K562 (cell line): Measurements from ENCODE around the gene DHX57. TPM values are rescaled to one million over a fixed set of nuclear protein-coding genes. Genes with fewer than 3 reads are reported as not detected.

Source experiments
- BACH1 ChIP-seq: fragments of 200-800 bp; sonication (Bioruptor generic); IDR thresholded peaks from 2 replicates; pipeline ENCODE4 v1.6.1; 2016; ENCODE audit warnings: missing genetic modification characterization, missing compliant biosample characterization
- CCNT2 ChIP-seq: IDR thresholded peaks from 2 replicates; pipeline ENCODE4 v1.6.1; 2011; ENCODE audit warnings: borderline replicate concordance, low read depth, mild to moderate bottlenecking, moderate library complexity, mixed read lengths, low read length; ENCODE audit not compliant: insufficient read length; ENCODE audit errors: extremely low read depth
- CXXC5 ChIP-seq: fragments of 250-450 bp; sonication (Bioruptor Pico); IDR thresholded peaks from 2 replicates; pipeline ENCODE4 v1.8.0; 2022; ENCODE audit warnings: inconsistent platforms, mild to moderate bottlenecking, moderate library complexity
- DACH1 ChIP-seq: fragments of 450-650 bp; IDR thresholded peaks from 2 replicates; pipeline ENCODE4 v1.6.1; 2018; ENCODE audit not compliant: partially characterized antibody
- E2F6 ChIP-seq, 2 experiments: IDR thresholded peaks; 2 replicates each; pipeline ENCODE4 v1.6.1; 2011; ENCODE audit warnings: borderline replicate concordance in 1 of 2, control low read depth in 1 of 2, low read depth in 1 of 2, low read length in 1 of 2, mild to moderate bottlenecking in 1 of 2, mixed read lengths in 1 of 2, moderate library complexity in 1 of 2; ENCODE audit not compliant: insufficient read depth in 1 of 2, insufficient read length in 1 of 2, poor library complexity in 1 of 2, severe bottlenecking in 1 of 2; ENCODE audit errors: extremely low read depth in 1 of 2
- ERF ChIP-seq: fragments of 450-650 bp; formaldehyde crosslinking; IDR thresholded peaks from 2 replicates; pipeline ENCODE4 v1.4.0; 2020; ENCODE audit warnings: mild to moderate bottlenecking, mixed read lengths
- ESRRA ChIP-seq: fragments of 450-650 bp; IDR thresholded peaks from 2 replicates; pipeline ENCODE4 v1.6.1; 2014; ENCODE audit warnings: low read depth, mild to moderate bottlenecking, moderate library complexity, borderline replicate concordance
- ETS1 ChIP-seq: conservative IDR thresholded peaks from 2 replicates; pipeline ENCODE4 v1.6.1; 2011; ENCODE audit warnings: low read depth, mild to moderate bottlenecking, low read length; ENCODE audit not compliant: control insufficient read depth
- FOXJ2 ChIP-seq: fragments of 200-800 bp; sonication (Bioruptor generic); IDR thresholded peaks from 2 replicates; pipeline ENCODE4 v1.6.1; 2016; ENCODE audit warnings: missing genetic modification characterization, missing compliant biosample characterization
- GMEB1 ChIP-seq: fragments of 250-450 bp; sonication (Bioruptor Pico); IDR thresholded peaks from 2 replicates; pipeline ENCODE4 v1.4.0; 2020; ENCODE audit warnings: mild to moderate bottlenecking
- HNRNPUL1 ChIP-seq: fragments of 200-400 bp; formaldehyde crosslinking; IDR thresholded peaks from 2 replicates; pipeline ENCODE4 v1.6.1; 2017; ENCODE audit warnings: low read length
- MAZ ChIP-seq, 2 experiments: fragments of 450-650 bp in 1 of 2; sonication (generic) in 1 of 2; formaldehyde crosslinking; IDR thresholded peaks in 1 of 2; conservative IDR thresholded peaks in 1 of 2; 2 replicates each; pipeline versions ENCODE4 v1.4.0 to v1.5.0; 2020; ENCODE audit warnings: mild to moderate bottlenecking in 1 of 2, missing genetic modification reagents in 1 of 2
- PCBP1 ChIP-seq: fragments of 200-400 bp; formaldehyde crosslinking; IDR thresholded peaks from 2 replicates; pipeline ENCODE4 v1.6.1; 2018; ENCODE audit warnings: mild to moderate bottlenecking, low read depth, low read length; ENCODE audit not compliant: poor library complexity, severe bottlenecking
- SAFB ChIP-seq: fragments of 200-400 bp; formaldehyde crosslinking; IDR thresholded peaks from 2 replicates; pipeline ENCODE4 v1.6.1; 2017; ENCODE audit warnings: low read depth, low read length, borderline replicate concordance
- SIN3A ChIP-seq, 2 experiments: fragments of 150-350 bp in 1 of 2; IDR thresholded peaks; 2 replicates each; pipeline ENCODE4 v1.6.1; 2011 to 2016; ENCODE audit warnings: borderline replicate concordance in 2 of 2, low read depth in 2 of 2, low read length in 2 of 2, mild to moderate bottlenecking in 2 of 2, moderate library complexity in 2 of 2; ENCODE audit not compliant: control insufficient read depth in 1 of 2
- SMAD4 ChIP-seq: fragments of 250-450 bp; sonication (Bioruptor Pico); conservative IDR thresholded peaks from 2 replicates; pipeline ENCODE4 v1.8.0; 2021; ENCODE audit warnings: inconsistent platforms, mild to moderate bottlenecking, moderate library complexity
- SMC3 ChIP-seq: conservative IDR thresholded peaks from 2 replicates; pipeline ENCODE4 v1.6.1; 2011; ENCODE audit warnings: low read depth, low read length, improper control_type of control experiment; ENCODE audit not compliant: insufficient read depth
- TCF7 ChIP-seq: sonication (generic); IDR thresholded peaks from 2 replicates; pipeline ENCODE4 v1.6.1; 2016; ENCODE audit warnings: antibody characterized with exemption, borderline replicate concordance
- ZBTB12 ChIP-seq: fragments of 250-450 bp; sonication (Bioruptor Pico); IDR thresholded peaks from 2 replicates; pipeline ENCODE4 v1.4.0; 2020
- ZNF121 ChIP-seq: sonication (generic); formaldehyde crosslinking; conservative IDR thresholded peaks from 2 replicates; pipeline ENCODE4 v1.8.0; 2022; ENCODE audit warnings: missing genetic modification reagents
- ZNF174 ChIP-seq: fragments of 250-450 bp; sonication (Bioruptor Pico); IDR thresholded peaks from 2 replicates; pipeline ENCODE4 v1.4.0; 2020; ENCODE audit warnings: mild to moderate bottlenecking
- polyA plus RNA-seq, 8 experiments: library from polyadenylated mRNA; depleted of rRNA in 4 of 8; stranded (reverse) in 5 of 8; unstranded in 3 of 8; fragments of >200 nt; fragmentation: Nextera tagmentation in 2 of 8; fragmentation: Illumina TruSeq in 1 of 8; extraction: Ambion mirVana in 2 of 8; extraction: Trizol in 1 of 8; gene quantifications; 2 replicates each; pipeline versions ENCODE4 v1.2.1 to v1.2.3, GENCODE V29; 2011 to 2014; ENCODE audit warnings: inconsistent platforms in 1 of 8, missing spikeins in 1 of 8
- total RNA-seq, 7 experiments: library from RNA; depleted of rRNA in 6 of 7; stranded (reverse); fragments of >200 nt in 6 of 7; fragmentation: Illumina TruSeq in 2 of 7; extraction: Trizol in 2 of 7; gene quantifications; 2 replicates each; pipeline versions ENCODE4 v1.2.1 to v1.2.3, GENCODE V29; 2011 to 2021; ENCODE audit warnings: low replicate concordance in 1 of 7

Gene DHX57
- total and polyA plus RNA-seq, 9 of the 15 experiments (the other 6 are each of a cell fraction or from before 2014, with no cell fraction given) = 7.4 to 23.6 (median 17.9) TPM

- TF ChIP-seq TCF7 (no peak), HNRNPUL1 (peak; percentile 86), CCNT2 (peak; percentile 81), SIN3A (IDR thresholded peaks at IDR 0.05; ENCODE audit: borderline replicate concordance in 2 of 2, control insufficient read depth in 1 of 2, low read depth in 2 of 2, low read length in 2 of 2) (peak in 1 of 2 experiments; percentile 79; a peak in 1 of 4 replicates), SAFB (no peak), ETS1 (peak; percentile 70; the same call in 1 of the 2 replicates), DACH1 (no peak), PCBP1 (peak; percentile 41), FOXJ2 (tag) (no peak), MAZ (CRISPR knock-in tag; conservative IDR thresholded peaks at IDR 0.05 in 1 of 2, IDR thresholded peaks at IDR 0.05 in 1 of 2) (no peak; a peak in 1 of 4 replicates), E2F6 (IDR thresholded peaks at IDR 0.05; ENCODE audit: borderline replicate concordance in 1 of 2, extremely low read depth in 1 of 2, insufficient read depth in 1 of 2, insufficient read length in 1 of 2, low read depth in 1 of 2, low read length in 1 of 2, poor library complexity in 1 of 2, severe bottlenecking in 1 of 2) (peak in 1 of 2 experiments; percentile 81), ERF (CRISPR knock-in tag) (0 out of 2 replicates have a peak, but pooled peaks have one; percentile 69), ZNF174 (no peak), SMAD4 (CRISPR knock-in tag) (no peak), CXXC5 (CRISPR knock-in tag) (peak; percentile 65), GMEB1 (CRISPR knock-in tag) (0 out of 2 replicates have a peak, but pooled peaks have one; percentile 25), ESRRA (no peak; the same call in 1 of the 2 replicates), SMC3 (no peak), ZNF121 (CRISPR knock-in tag) (no peak), BACH1 (no peak), ZBTB12 (no peak)
Observed at GRCh38 chr2:38750011-38750890, 125.5 kb downstream of the DHX57 start (continued).
